ENCODE measurements around the gene FLRT2. TPM values are rescaled to one million over a fixed set of nuclear protein-coding genes. Genes with fewer than 3 reads are reported as not detected.

Gene FLRT2
- total and polyA plus RNA-seq, 3 donors from 2014 or later: 20.1 to 134 (median 34.4) TPM

DNA sequence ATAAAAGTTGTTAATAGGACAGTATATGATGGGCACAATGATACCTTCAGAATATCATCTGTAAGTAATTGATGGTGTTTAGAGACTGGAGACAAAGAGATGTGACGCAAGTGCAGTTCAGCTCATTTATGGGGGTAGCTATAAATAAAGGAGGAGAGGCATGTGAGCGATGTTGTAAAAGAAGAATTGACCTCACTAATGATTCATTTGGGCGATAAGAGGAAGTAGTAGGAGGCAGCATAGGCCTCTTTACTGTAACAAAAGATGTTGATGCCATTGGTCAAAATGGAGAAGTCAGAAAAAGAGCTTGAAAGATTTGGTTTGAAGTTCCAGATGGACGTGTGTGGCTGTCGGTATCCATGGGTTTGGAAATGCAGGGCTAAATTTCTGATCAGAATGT, 70.0 kb downstream of the FLRT2 start:
- DNase-seq: no peak
- Histone ChIP-seq H3K4me1 (peaks cover 3% of the 10 kb centered on the region), H3K9me3 (no peaks in the 10 kb centered on the region), H3K27me3 (no peaks in the 10 kb centered on the region), H3K27ac (no peak overlapping the region), H3K4me3 (no peak overlapping the region), H3K36me3 (ENCODE audit: low read depth, missing control alignments) (no peaks in the 10 kb centered on the region)
- whole genome bisulfite sequencing, 2 donors: 59 to 81% methylated on average over 5 of the region's 5 CpGs
- intact Hi-C loops (cut with DNase I; ENCODE audit: low total_unique reads): no loop called here
- TF ChIP-seq POLR2A (IDR thresholded peaks at IDR 0.05): no peak
- TF ChIP-seq, protein P1, sequence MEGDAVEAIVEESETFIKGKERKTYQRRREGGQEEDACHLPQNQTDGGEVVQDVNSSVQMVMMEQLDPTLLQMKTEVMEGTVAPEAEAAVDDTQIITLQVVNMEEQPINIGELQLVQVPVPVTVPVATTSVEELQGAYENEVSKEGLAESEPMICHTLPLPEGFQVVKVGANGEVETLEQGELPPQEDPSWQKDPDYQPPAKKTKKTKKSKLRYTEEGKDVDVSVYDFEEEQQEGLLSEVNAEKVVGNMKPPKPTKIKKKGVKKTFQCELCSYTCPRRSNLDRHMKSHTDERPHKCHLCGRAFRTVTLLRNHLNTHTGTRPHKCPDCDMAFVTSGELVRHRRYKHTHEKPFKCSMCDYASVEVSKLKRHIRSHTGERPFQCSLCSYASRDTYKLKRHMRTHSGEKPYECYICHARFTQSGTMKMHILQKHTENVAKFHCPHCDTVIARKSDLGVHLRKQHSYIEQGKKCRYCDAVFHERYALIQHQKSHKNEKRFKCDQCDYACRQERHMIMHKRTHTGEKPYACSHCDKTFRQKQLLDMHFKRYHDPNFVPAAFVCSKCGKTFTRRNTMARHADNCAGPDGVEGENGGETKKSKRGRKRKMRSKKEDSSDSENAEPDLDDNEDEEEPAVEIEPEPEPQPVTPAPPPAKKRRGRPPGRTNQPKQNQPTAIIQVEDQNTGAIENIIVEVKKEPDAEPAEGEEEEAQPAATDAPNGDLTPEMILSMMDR (IDR thresholded peaks at IDR 0.05): no peak

DNA sequence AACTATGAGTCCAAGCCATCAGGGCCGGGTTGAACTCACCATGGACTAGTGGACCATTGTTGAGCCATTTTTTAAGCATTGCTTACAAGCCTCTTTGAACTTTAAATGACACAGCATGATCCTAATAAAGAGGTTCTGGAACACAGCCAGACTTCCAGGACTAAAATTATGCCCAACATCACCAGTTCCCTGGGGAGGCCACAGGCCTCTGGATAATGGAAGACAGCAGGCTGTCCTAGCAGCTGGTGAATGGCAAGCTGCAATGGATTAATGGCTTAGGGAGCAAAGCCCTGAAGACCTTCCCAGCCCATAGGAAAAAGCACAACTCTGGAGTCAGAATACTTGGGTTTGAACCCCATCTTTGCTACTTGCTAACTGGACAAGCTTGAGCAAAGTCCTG, 71.3 kb downstream of the FLRT2 start:
- no peaks in the 10 kb centered on the region for H3K27me3 ChIP-seq
- DNase-seq: no peak
- H3K4me1 ChIP-seq: peaks cover 3% of the 10 kb centered on the region
- H3K9me3 ChIP-seq: no peaks in the 10 kb centered on the region
- H3K36me3 ChIP-seq (ENCODE audit: low read depth, missing control alignments): no peaks in the 10 kb centered on the region
- intact Hi-C loops (cut with DNase I; ENCODE audit: low total_unique reads): no loop called here
- TF ChIP-seq, protein P1 (IDR thresholded peaks at IDR 0.05): no peak
- no peak for TF ChIP-seq POLR2A (IDR thresholded peaks at IDR 0.05)
- 85 to 89% methylated on average over 1 of the region's 1 CpG for WGBS, 2 donors
- no peak overlapping the region for H3K27ac ChIP-seq
- H3K4me3 ChIP-seq: no peak overlapping the region

DNA sequence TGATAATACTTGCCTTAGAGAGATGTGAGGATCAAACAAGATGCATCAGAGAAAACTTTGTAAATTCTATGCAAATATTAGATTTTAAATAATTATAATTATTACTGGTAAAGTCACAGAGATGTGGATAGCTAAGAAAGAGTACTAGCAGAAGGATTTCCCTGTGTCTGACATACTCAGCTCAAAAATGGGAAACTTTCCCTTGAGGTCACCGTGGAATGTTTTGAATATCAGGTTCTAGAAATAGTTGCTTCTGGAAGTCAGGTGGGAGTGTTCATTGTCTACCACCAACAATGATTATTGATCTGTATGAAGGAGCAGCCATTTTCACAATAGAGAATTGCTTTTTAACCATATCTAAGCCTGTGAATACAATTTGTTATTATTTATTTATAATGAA, 71.7 kb downstream of the FLRT2 start:
- Histone ChIP-seq H3K36me3 (ENCODE audit: low read depth, missing control alignments) (no peaks in the 10 kb centered on the region), H3K9me3 (no peaks in the 10 kb centered on the region), H3K4me3 (no peak overlapping the region), H3K4me1 (peaks cover 3% of the 10 kb centered on the region), H3K27me3 (no peaks in the 10 kb centered on the region), H3K27ac (no peak overlapping the region)
- WGBS, 2 donors: 71 to 73% methylated on average over 1 of the region's 1 CpG
- TF ChIP-seq, protein P1 (IDR thresholded peaks at IDR 0.05): no peak
- no peak for TF ChIP-seq POLR2A (IDR thresholded peaks at IDR 0.05)
- intact Hi-C loops (cut with DNase I; ENCODE audit: low total_unique reads): no loop called here
- no peak for DNase-seq

DNA sequence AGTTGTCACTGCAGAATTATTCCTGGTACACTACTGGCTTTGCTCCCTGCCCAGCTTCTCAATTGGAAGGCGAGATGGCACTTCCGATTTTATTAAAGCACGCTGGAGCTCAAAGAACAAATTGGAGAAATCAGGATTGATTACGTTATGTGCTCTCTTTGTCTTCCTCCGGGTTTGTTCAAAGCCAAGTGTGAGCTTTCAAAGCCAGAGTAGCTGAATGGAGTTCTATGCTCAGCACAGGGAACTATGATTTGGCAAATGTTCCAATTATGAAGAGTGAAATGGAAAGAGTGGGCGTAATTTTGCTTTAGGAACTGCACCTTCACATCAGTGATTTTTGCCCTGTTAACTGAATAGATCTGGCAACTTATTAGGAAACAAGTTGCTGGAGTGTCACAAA, 72.4 kb downstream of the FLRT2 start:
- intact Hi-C loops (cut with DNase I; ENCODE audit: low total_unique reads): no loop called here
- no peak for DNase-seq
- Histone ChIP-seq H3K4me1 (peaks cover 3% of the 10 kb centered on the region), H3K27me3 (no peaks in the 10 kb centered on the region), H3K36me3 (ENCODE audit: low read depth, missing control alignments) (no peaks in the 10 kb centered on the region), H3K9me3 (no peaks in the 10 kb centered on the region), H3K4me3 (no peak overlapping the region), H3K27ac (no peak overlapping the region)
- 63 to 64% methylated on average over 6 of the region's 6 CpGs for WGBS, 2 donors
- no peak for TF ChIP-seq POLR2A (IDR thresholded peaks at IDR 0.05)
- TF ChIP-seq, protein P1 (IDR thresholded peaks at IDR 0.05): no peak

DNA sequence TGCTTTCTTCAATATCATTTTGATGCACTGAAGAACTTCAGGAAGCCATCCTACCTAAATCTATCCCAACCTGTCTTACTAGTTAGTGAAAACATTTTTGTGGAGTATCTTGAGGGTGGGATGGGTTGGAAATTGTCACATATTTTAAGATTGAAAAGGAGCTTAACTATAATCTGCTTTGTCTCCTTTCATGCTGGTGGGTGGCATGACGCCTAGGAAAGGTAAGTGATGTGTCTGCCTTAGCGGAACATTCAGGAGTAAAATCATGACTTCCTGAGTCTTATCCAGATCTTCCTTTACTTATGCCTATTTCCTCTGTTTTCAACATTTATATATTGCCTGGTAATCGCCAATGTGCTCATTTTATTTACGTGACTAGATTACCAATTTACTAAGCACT, 74.1 kb downstream of the FLRT2 start:
- Histone ChIP-seq H3K4me3 (no peak overlapping the region), H3K9me3 (no peaks in the 10 kb centered on the region), H3K27ac (no peak overlapping the region), H3K27me3 (no peaks in the 10 kb centered on the region), H3K4me1 (peaks cover 3% of the 10 kb centered on the region), H3K36me3 (ENCODE audit: low read depth, missing control alignments) (no peaks in the 10 kb centered on the region)
- WGBS, 2 donors: 86 to 94% methylated on average over 4 of the region's 4 CpGs
- TF ChIP-seq POLR2A (IDR thresholded peaks at IDR 0.05): no peak
- TF ChIP-seq, protein P1 (IDR thresholded peaks at IDR 0.05): no peak
- DNase-seq: no peak
- intact Hi-C loops (cut with DNase I; ENCODE audit: low total_unique reads): no loop called here
